CD4-positive, alpha-beta T cell treated with Interleukin-15 for 1 hour (primary cell): ENCODE measurements around the gene STK25.
A peak's percentile ranks its signal among the peaks of the same experiment; 100 is the strongest.

Source experiments
- DNase-seq: peaks from one replicate; pipeline ENCODE4 v3.0.0-alpha.2; 2020

The STK25 gene

DNA sequence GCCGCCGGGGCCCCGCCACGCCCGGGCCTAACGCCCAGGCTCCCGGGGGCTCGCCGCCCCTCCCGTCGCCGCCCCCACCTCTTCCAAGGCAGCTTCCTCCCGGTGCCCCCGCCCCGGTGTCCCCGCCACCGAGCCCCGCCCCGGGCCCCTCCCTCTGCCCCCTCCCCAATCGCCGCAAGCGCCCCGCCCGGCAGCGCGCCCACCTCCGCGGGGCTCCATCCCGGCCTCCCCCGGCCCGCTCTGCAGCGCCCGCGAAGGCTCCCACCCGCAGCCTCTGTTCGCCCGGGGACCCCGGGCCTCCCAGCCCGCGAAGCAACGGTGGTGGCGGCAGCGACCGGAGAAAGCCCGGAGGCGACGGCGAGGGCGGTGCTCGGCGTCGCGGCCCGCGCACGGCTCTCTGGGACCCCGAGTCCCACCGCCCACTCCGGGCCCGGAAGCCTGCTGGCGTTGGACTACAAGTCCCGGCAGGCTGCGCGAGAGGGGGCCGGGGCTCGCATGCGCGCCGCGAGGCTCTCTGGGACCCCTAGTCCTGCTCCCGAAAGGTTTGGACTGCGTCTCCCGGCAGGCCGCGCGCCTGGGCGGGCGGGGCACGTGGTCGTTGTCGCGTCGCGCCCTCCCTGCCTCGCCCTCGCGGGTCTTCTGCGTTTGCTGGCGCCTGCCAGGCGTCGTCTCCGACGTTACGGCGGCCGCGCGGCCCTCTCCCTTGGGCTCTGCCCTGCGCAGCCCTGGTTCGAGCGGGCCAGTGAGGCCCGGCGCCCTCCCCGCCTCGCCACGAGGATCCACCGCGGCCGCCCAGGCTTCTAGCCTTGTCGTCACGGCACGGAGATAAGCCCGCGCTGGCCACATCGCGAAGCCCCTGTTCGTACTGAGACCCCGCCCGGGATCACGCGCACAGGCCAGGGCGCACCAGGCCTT is at the start of gene STK25:
Gene STK25 (minus strand): TSS at position 345 of the 915 bp plus-strand sequence. CDS start 549 bp downstream, outside the sequence.
- peak; percentile 98 for DNase-seq

DNA sequence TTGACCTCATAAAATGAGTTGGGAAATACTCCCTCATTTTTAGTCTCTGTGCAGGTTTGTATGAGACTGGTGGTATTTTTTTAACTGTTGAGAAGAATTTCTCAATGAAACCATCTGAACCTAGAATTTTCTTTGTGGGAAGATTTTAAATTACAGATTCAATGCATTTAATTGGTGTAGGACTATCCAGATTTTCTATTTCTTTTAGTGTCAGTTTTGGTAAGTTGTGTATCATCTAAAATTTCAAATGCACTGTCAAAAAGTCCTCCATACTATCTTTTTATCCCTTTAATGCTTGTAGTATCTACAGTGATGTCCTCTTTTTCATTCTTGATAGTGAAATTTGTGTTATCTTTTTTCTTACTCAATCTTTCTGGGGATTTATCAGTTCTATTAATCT is 48.4 kb upstream of the STK25 start:
- no peak for DNase-seq

DNA sequence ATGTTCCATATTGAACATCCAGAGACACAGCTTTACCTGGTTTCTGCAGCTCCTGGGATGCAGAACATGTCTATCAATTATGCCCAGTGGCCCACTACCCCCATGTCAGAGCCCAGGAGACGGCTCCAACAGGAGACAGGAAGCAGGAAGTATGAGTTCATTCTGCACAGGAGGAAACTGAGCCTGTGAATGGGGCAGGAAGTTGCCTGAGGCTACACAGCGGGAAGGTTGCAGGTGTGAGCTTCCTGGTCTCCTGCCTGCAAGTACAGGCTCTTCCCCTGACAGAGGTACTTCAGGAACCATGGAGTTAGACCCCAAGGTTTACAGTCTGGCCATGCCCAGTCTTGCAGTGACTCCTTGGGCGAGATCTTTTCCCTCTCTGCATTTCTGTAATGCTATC is 47.3 kb upstream of the STK25 start:
- DNase-seq, result no peak

DNA sequence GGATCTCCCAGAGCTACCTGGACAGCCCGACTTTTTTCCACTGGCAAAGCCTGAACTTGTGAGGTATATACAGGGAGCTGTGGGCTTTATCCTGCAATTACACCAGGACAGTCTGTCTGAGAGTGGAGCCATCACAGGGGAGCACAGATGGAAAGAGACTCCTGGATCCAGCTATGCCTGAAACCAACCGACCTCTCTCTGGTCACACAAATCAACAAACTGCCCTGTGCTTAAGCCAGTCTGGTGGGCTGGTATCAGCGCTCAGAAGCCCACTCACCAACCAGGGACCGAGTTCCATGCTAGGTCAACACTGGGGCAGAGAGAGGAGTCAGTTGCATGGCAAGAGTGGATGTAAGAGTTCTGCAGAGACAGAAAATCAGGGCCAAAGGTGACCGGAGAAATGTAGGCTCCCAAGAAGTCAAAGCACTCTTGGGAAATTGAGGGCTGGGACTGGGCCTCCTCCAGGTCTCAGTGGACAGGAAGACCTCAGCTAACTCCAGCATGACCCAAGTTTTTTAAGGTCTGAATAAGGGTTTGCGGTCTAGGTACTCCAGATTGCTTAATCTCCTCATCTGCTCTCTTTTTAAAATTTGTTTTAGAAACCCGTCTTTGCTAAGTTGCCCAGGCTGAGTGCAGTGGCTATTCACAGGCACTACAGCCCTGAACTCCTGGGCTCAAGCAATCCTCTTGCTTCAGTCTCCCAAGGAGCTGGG is 46.4 kb upstream of the STK25 start:
- no peak for DNase-seq

DNA sequence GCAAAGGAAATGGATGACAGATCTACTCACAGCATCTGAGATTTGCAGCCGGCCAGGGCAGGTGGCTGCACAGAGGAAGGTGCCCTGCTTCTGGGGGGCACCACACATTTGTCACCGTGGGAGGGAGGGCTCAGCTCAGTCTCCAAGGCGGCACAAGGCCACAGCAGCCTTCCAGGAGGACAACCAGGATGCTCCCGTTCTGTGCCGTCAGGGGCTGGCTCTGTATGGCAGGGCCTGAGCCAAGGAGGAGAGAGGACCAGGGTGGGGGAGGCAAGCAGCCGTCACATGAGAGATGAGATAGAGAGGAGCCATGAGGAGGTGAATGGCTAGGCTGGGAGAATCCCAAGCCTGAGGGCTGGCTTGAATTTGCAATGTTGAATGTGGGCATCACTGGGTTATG is 45.6 kb upstream of the STK25 start:
- no peak for DNase-seq

DNA sequence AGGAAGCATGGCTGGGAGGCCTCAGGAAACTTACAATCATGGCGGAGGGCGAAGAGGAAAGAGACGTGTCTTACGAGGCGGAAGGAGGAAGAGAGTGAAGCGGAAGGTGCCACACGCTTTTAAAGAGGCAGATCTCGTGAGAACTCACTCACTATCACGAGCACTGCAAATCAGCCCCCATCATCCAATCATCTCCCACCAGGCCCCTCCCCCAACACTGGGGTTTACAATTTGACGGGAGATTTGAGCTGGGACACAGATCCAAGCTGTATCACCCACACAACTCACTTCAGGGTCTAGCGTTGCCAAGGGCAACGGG is 45.1 kb upstream of the STK25 start:
- DNase-seq, result no peak

DNA sequence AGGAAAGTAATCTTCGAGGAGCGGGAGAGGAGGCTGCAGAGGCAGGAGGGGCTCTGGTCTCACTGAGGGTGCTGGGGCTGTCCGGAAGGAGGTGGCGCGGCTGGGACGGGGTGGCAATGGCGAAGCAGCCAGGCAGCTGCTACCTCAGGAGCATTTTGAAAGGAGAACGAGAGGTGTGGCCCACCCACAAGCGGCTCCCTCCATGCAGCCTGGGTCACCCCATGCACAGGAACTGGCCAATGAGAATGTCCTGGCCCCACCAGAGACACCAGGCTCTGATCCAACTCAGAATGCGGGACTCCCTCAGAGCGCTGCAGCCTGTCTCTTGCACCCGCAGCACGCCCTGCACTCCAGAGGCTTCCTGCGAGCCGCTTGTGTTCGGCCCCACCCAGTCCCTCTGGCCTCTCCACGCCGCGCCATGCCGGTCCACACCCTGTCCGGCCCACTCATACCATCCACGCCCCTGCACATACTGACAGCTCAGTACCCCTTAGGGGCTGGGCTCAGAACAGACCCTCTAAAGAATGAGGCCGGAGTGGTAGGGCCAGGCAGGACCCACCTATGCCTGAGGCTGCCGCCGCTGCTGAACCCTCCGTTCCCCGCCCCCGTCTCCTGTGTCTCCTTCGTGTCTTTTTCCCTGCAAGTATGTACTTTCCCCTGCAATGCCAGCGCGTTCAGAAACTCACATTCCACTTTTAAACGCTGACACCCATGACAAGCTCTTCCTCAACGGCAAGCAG is 43.8 kb upstream of the STK25 start:
- DNase-seq, result no peak

DNA sequence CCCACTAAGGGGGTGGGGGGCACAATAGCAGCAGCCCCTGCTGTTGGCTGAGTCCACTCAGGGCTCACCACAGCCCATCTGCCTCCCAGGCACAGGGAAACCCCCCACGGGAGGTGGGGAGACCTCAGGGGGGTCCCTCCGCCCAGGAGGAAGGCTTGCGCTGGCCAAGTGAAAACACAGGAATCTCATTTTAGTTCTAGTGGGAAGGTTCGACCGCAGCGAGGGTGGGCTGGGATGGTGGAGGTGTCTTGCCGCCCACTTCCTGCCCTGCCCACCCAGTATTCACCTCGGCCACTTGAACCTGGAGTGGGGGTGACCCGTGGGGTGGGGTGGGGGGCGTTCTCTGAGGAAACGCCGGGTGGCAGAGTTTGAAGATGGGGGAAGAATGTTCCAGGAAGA is 43.2 kb upstream of the STK25 start:
- DNase-seq, result no peak

DNA sequence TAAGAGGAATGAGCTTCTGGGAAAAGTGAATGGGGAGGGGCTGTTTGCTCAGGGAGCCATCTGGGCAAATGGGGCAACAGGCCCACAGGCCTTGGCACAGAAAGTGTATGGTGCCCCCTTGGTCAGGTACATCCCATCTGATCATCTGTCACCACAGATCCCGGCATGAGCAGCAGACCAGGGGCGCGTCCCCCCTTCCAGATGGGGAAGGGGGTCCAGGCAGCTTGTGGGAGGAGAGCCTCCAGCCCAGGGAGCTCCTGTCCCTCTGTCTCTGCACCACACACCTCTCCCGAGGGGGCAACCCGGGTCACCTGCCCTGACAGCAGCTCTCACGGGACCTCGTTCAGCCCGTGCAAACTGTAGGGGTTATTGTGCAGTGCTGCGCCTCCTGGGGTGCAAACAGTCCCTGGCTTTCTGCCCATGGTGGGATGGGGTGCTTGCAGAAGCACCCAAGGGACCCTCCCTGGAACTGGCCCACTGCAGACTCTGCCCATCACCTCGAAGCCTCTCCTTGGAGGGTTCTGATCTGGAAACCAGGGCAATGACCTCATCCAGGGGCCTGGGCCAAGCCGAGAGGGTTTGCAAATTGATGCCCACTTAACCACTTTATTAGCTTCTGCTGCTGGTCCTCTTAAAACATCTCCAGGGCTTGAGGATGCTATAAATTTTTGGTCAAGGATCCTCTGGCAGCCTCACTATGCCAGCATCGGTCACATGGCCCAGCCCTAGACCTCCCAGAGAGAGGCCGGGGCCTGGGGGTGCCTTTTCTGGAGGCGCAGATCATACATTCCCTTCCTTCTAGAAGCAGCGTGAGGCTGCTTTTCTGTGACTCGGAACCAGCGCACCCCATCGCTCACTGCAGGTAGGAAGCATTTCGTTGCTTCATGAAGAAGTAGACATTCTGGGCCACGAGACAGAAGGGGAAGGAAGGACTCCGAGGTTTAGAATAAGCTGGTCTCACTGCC is 42.5 kb upstream of the STK25 start:
- no peak for DNase-seq

DNA sequence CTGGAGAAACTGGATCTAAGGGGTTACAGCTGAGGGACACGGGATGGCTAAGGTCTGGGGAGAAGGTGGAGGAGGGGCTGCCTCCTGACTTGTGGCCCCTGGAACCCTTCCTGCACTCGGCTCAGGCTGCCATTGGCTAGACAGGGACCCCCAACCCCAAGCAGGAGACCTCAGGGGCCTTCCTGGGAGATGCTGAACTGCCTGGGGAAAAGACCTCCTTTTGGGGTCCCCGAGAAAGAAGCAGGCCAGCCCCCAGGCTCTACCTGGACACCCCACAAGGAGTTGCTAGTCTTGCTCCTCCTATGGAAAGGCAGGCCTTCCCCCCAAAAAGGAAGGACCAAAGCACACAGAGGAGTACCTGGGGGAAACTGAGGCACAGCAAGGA is 40.1 kb upstream of the STK25 start:
- DNase-seq, result no peak

DNA sequence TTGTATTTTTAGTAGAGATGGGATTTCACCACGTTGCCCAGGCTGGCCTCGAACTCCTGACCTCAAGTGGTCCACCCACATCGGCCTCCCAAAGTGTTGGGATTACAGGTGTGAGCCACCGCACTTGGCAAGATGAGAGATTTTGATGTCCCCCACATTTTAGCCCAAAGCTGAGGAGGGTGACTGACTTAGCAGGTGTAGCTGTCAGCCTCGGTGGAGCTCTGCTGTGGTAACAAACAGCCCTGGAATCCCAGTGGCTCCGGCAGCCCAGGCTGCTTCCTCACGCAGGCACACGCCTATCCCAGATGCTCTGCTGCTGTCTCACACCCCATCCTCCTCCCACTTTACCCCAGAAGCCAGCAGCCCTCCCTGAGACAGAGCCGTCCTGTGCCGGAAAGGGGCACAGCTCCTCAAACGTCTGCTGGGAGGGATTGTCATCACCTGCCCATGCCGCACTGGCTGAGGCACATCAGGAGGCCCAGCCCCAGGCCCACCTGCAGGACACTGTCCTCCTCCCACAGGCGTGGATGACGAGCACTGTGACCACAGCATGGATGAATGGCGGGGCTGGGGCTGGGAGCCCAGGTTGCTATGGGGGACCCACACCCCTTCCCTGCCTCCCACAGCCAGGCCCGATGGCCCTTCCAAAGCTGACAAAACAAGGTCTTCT is 39.5 kb upstream of the STK25 start:
- no peak for DNase-seq

DNA sequence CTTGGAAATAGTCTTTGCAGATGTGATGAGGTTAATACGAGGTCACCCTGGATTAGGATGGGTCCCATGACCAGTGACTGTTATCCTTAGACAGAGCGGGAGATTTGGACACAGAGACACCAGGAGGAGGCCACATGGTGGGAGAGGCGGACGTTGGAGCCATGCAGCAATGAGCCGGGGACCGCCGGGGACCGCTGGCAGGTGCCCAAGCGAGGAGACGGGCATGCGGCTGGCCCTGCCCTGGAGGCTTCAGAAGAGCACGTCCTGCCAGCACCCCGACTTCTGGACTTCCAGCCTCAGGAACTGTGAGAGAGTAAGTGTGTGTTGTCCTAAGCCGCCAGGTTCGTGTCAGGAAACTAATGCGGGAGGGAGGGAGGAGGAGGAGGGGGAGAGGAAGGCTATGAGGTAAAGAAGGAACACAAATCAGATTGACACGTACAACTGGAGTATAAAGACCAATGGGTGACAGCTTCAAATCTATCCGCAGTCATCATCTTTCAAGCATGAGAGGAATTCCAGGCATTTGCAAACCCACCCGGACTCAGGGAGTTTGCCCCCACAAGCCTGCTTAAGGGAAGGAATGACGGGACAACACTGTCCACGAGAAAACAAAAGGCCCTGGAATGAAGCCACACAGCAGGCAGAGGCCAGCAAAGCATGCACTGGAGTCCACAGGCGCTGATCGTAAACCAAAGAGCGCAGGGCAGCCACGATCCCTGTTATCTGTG is 38.6 kb upstream of the STK25 start:
- no peak for DNase-seq

DNA sequence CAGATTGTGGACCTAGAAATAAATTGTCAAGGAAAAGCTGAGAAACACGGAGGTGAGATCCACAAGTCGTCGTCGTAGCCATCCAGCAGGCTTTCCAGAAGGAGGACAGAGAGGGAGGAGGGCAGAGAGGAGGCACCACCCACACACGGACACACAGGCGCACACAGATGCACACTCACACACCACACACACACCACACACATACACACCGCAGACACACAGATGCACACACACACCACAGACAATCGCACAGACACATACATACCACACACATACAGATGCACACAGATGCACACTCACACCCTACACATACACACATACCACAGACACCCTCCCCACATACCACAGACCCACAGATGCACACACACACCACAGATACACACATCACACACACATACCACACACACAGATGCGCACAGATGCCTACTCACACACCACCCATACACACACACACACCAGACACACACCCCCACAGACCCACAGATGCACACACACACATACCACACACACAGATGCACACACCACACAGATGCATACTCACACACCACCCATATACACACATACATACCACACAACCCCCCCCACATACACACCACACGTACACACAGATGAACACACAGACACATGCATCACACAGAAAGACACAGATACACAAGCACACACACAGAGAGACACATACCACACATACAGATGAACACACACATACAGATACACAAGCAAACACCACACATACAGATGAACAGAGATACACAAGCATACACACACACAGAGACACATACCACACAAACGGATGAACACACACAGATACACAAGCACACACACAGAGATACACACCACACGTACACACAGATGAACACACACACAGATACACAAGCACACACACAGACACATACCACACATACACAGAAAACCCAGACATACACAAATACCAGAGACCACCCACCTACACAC is 37.4 kb upstream of the STK25 start:
- DNase-seq, result no peak

DNA sequence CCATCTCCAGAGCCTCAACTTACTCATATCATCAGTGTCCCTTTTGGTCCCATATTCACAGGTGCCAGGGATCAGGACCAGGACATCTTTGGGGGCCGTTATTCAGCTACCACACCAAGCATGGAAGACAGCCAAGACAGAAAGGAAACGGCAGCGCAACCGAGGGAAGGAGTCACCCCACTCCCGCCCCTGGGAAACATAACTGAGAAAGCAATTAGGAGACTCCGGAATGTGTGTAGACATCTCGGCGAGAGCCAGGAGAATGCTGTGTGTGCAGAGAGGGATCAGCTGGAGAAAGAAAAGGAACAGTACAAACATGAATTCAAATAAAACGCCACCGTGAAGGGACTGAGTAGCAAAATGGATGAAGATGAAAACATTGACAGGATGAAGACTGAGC is 36.7 kb upstream of the STK25 start:
- DNase-seq, result no peak

DNA sequence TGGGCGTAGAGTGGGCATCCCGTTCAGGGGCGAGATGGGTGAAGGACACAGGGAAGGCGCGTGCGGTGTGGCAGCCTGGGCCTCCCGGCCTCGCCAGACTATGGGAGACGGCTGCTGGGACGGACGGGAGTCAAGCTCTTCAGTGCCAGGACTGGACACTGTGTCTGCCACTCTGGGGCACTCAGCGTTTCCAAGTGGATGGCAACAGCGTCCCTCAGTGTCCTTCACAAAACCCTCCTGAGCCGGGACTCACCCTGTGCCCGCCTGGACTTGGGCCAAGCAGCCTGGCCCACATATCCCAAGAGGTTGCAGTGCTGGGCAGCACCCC is 33.9 kb upstream of the STK25 start:
- no peak for DNase-seq

DNA sequence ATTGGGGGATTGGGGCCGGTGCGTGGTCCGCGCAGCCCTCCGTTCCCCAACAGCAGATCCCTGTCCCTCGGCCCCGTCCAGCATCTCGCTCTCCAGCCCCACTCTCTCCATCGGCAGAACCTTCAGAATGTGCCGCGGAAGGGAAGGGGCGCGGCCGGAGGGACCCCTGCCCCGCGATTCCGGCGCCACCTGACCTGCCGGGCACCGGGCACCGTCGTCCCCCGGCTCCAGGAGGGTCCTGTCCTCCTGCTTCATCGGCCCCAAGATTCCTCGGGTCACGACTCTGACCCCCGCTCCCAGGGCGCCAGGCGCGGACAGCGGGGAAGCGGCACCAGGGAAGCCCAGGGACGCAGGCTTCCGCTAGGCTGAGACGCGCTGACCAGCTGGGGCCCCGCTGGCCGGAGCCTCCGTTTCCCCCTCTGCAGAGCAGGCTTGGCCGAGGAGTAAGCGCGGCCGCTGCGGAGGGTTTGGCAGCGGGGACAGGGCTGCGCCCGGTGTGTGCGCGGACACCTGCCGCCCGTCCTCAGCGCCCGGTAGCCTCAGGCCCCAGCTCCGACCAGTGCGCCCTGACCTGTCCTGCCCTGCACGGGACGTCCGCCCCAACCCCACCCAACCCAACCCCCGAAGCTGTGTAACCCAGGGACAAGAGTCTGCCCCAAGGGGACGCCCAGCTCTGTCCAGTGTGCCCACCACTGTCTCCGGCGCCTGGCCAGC is 33.3 kb upstream of the STK25 start:
- DNase-seq, result no peak

DNA sequence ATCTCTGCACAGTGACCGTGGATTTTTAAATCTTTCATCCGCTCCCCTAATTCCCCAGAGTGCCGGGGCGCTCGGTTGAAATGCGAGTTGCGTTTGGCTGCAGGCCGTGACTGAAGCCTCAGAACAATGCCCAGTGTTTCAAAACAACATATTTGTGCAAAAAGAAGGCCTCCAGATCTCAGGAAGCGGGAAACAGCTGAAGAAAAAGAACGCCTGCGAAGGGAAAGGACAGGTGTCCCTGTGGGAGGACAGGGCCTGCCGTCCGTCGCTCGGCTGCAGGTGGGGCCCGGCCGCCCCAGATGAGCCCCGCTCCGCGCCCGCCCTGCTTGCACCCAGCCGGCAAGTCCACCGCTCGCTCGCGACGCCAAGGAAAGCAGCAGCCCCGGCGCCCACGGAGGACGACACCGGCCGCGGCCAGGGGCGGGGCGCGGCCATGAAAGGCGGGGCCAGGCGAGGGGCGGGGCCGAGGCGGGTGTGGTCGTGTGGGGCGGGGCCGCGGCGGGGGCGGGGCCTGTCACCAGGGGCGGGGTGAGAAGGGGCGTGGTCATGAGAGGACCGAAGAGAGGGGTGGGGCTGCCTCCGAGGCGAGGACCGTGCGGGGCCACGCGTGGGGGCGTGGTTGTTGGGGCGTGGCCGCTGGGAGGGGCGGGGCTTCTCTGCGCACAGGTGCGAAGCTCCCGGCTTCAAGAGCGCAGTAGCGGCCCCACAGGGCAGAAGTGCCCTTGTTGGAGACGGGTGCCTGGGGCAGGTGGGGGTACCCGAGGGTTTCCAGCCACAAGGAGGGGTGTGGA is 32.6 kb upstream of the STK25 start:
- DNase-seq, result peak; percentile 55

DNA sequence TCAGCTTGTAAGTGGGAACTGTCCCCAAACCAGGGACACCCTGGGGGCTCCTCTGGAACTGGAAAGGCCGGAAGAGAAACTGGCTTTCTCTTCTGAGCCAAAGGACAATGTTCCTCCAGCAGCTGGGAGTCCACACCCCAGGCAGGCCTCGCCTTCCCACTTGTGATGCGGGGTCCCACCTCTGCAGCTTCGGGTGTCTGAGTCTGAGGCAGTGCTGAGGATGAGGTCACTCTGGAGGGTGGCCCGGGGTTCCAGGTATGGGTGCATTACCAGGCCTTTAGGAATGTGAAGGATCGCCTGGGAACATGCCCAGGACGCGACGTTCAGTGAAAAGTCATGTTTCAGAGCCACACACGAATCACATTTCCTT is 32.0 kb upstream of the STK25 start:
- no peak for DNase-seq
